HEK293T (cell line): ENCODE measurements around the gene KLHL28.

Experiments used
- ARNT ChIP-seq: fragments of 450-650 bp; IDR thresholded peaks from 2 replicates; pipeline ENCODE4 v1.6.1; 2017; ENCODE audit warnings: mild to moderate bottlenecking
- BHLHE40 ChIP-seq: fragments of 450-650 bp; IDR thresholded peaks from 2 replicates; pipeline ENCODE4 v1.6.1; 2016; ENCODE audit warnings: mild to moderate bottlenecking, moderate library complexity, borderline replicate concordance
- ELF4 ChIP-seq: fragments of 450-650 bp; IDR thresholded peaks from 2 replicates; pipeline ENCODE4 v1.6.1; 2017; ENCODE audit warnings: antibody characterized with exemption
- FOXA1 ChIP-seq: fragments of 450-650 bp; IDR thresholded peaks from 2 replicates; pipeline ENCODE4 v1.6.1; 2016; ENCODE audit warnings: mild to moderate bottlenecking
- FOXK2 ChIP-seq: fragments of 450-650 bp; IDR thresholded peaks from 2 replicates; pipeline ENCODE4 v1.6.1; 2016; ENCODE audit warnings: mild to moderate bottlenecking
- FOXM1 ChIP-seq: fragments of 450-650 bp; IDR thresholded peaks from 2 replicates; pipeline ENCODE4 v1.6.1; 2017; ENCODE audit warnings: mild to moderate bottlenecking, borderline replicate concordance
- HDGF ChIP-seq: fragments of 450-650 bp; IDR thresholded peaks from 2 replicates; pipeline ENCODE4 v1.6.1; 2017; ENCODE audit warnings: antibody characterized with exemption, borderline replicate concordance
- LEF1 ChIP-seq: fragments of 450-650 bp; IDR thresholded peaks from 2 replicates; pipeline ENCODE4 v1.6.1; 2017; ENCODE audit warnings: mild to moderate bottlenecking, borderline replicate concordance
- NFRKB ChIP-seq: fragments of 450-650 bp; IDR thresholded peaks from 2 replicates; pipeline ENCODE4 v1.6.1; 2016; ENCODE audit warnings: mild to moderate bottlenecking, moderate library complexity
- PKNOX1 ChIP-seq: fragments of 450-650 bp; IDR thresholded peaks from 2 replicates; pipeline ENCODE4 v1.6.1; 2016
- SP1 ChIP-seq: fragments of 450-650 bp; IDR thresholded peaks from 2 replicates; pipeline ENCODE4 v1.6.1; 2017
- TARDBP ChIP-seq: fragments of 450-650 bp; IDR thresholded peaks from 2 replicates; pipeline ENCODE4 v1.6.1; 2016

GRCh38 chr14:44901696-44902095 lies 60.1 kb downstream of the KLHL28 start:
- TF ChIP-seq SP1: no peak
- no peak for TF ChIP-seq HDGF
- TF ChIP-seq PKNOX1: no peak
- no peak for TF ChIP-seq FOXA1
- no peak for TF ChIP-seq BHLHE40
- TF ChIP-seq FOXM1: no peak
- no peak for TF ChIP-seq TARDBP
- TF ChIP-seq ELF4: no peak
- no peak for TF ChIP-seq NFRKB
- no peak for TF ChIP-seq LEF1
- no peak for TF ChIP-seq ARNT
- no peak for TF ChIP-seq FOXK2
